Skin epidermis (tissue), 12 donors: ENCODE results near the gene ARHGEF25.

ENCODE experiments used
- H3K27ac ChIP-seq, 21 experiments: fragments of 200-600 bp; sonication (generic) in 11 of 21; one replicate each; pipeline ENCODE4 v1.5.0; 2020; ENCODE audit warnings: mild to moderate bottlenecking in 3 of 21, inconsistent platforms in 2 of 21, moderate library complexity in 2 of 21
- H3K4me3 ChIP-seq, 7 experiments: fragments of 200-600 bp; sonication (generic) in 2 of 7; one replicate each; pipeline ENCODE4 v1.5.0; 2020; ENCODE audit warnings: inconsistent platforms in 2 of 7, mild to moderate bottlenecking in 2 of 7, moderate library complexity in 1 of 7

ARHGEF25 gene

GRCh38 chr12:57618966-57619433 is 7.8 kb downstream of the ARHGEF25 start:
- no peak overlapping the region for H3K27ac ChIP-seq
- H3K4me3 ChIP-seq = no peak overlapping the region

DNA sequence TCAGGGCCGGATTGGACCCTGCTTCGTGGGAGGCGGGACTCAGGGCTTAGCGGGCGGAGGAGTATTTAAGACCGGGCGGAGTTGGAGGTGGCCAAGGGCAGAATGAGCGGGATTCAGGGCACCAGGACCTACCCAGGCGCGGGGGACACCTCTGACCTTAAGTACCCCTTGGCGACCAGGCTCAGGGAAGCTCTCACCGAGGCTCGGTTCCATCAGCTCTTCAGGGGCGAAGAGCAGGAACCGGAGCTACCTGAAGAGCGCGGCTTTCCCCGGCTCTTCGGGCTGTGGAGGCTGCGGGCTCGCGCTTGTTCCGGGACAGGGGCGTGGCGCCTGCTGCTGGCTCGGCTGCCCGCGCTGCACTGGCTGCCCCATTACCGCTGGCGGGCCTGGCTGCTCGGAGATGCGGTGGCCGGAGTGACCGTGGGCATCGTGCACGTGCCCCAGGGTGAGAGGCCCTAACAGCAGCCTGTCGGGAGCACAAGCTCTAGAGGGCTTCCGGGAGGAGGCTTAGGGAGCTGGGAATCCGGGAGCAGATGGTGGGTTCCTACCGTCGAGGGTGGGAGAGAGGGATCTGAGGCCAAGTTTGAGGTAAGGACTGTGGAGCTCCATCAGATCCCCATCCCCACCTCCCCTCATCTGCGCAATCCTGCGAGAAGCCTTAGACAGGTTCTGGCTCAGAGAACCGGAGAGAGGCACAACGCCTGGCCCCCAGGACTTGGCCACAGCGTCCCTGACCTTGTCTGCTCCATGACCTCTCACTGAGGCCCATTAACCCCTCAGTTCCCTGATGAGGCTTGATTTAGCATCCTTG is 8.4 kb downstream of the ARHGEF25 start:
- H3K4me3 ChIP-seq = no peak overlapping the region
- H3K27ac ChIP-seq = no peak overlapping the region

DNA sequence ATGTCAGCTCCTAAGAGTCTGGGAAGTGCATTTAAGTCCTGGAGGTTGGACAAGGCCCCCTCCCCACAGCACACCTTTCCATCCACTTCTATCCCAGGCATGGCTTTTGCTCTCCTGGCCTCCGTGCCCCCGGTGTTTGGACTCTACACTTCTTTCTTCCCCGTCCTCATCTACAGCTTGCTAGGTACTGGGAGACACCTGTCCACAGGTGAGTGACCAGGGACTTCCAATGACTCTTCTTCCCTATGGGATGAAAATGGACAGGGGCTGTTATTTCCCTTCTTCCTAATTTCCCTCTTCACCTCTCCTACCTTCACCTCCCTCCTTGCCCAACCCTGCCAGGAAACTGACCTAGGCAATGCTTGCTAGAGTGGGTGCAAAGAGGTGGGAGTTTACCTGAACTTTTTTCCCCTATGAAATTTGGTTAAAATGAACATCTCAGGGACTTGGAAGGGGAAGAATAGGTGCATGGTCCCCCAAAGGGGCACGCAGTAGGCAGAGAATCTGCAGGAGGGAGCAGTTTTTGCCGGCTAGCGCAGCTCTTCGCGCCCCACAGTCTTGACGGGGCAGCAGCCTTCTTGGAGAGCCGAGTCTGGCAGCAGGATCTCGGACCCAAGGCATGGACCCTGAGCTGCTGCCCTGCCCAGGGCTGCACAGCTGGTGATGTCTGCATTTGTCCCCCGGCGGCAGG is 9.2 kb downstream of the ARHGEF25 start:
- Histone ChIP-seq H3K27ac (no peak overlapping the region), H3K4me3 (peak overlapping the region in 3 of 7 experiments; percentile 6 to 18 (median 16))

GRCh38 chr12:57620936-57621496 is 9.8 kb downstream of the ARHGEF25 start:
- Histone ChIP-seq H3K27ac (no peak overlapping the region), H3K4me3 (peak overlapping the region in 6 of 7 experiments; percentile 2 to 18 (median 10))

DNA sequence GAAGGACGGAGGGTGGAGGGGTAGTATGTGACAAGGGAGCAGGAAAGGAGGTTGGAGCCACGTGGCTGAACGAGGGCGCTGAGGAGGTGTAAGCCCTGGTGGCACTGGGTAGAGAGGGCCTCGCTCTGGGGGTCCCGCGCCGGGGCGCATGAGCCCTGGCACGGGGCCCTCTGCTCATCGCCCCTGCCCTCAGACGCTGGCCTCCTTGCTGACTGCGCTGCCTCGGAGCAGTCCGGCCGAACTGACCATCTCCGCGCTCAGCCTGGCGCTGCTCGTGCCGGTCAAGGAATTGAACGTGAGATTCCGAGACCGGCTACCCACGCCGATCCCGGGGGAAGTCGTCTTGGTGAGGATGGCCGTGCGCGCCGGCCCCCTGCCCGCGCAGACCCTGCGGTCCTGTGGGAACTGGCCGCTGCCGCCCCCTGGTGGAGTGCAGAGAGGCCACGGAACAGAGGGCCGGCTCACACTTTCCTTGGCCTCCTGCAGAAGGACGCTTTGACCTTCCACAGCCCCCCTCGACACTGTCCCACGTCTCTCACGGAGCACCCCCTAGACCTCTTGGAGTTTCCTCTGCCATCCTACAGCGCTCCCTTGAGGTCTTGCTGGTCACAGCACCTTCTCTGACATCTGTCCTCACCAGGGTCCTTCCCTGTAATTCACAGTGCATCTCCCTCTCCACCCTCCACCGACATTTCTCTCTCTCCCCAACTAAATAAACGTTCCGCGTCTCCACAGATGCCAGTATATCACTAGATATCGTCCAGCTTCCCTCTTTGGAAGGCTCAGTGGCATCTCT is 10.5 kb downstream of the ARHGEF25 start:
- H3K4me3 ChIP-seq = peak overlapping the region; percentile 2 to 23 (median 13)
- H3K27ac ChIP-seq = no peak overlapping the region

DNA sequence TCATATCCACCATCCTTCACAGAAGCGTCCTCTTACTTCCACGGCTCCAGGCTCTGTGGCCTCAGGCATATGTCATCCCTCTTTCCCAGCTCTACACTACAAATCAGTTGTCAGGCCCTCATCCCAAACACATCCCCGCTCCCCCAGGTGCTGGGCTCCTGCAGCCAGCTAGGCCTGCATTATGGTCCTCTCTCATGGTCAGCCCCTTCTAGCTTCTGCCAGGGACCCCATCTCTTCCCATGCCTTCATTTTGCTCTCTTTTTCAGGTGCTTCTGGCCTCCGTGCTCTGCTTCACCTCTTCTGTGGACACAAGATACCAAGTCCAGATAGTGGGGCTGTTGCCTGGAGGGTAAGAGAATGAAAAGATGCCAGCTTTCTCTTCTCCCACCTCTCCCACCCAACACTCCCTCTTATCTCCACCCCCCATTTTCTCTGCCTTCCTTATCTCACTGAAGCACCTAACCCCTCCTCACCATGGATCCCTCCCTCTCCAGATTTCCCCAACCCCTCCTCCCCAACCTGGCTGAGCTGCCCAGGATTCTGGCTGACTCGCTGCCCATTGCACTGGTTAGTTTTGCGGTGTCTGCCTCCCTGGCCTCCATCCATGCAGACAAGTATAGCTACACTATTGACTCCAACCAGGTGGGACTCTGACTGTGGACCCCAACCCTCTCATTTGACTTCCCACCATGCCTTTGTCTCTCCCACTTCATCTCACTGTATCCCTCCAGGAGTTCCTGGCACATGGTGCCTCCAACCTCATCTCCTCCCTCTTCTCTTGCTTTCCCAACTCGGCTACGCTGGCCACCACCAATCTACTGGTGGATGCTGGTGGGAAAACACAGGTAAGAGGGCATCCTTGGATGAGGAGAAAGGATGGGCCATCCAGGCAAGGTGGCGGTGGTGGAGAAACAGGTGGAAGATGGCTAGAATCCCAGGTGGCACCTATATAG is 11.3 kb downstream of the ARHGEF25 start:
- H3K4me3 ChIP-seq = no peak overlapping the region
- no peak overlapping the region for H3K27ac ChIP-seq

DNA sequence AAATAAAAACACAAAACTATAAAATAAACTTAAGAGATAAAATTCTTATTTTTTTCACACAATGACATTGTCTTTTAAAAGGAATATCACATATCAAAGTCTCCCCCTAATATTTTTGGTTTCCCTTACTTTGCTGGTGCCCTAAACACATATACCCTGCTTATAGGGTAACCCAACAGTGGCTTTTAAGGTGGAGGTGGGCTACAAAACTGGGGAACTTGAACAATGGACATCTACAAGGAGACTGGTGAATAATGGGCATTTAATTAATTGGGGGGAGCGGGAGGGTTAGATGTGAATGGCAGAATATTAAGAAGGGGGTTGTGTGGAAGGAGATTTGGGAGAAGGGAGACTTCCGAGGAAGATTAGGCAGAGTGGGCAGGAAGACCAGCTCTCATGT is 12.2 kb downstream of the ARHGEF25 start:
- H3K4me3 ChIP-seq = no peak overlapping the region
- H3K27ac ChIP-seq = no peak overlapping the region

DNA sequence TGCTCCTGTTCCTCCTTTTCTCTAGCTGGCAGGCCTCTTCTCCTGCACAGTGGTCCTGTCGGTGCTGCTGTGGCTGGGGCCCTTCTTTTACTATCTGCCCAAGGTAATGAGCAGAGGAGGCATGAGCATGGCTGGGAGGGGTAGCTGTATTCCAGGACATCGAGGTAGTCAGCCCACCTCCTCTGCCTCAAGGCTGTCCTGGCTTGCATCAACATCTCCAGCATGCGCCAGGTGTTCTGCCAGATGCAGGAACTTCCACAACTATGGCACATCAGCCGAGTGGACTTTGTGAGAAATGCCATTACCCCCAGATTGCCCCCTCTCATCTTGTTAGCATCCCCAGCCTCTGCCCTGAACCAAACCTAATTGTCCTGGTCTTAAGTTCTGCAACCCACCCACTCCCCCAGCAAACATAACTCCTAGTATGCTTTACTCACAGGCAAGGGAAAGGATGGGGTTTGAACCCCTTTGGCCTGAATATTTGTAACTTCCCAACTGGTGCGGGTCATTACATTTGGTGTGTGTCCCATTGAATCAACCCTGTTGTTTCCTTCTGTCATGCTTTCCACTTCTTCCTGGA is 12.7 kb downstream of the ARHGEF25 start:
- Histone ChIP-seq H3K27ac (no peak overlapping the region), H3K4me3 (no peak overlapping the region)

DNA sequence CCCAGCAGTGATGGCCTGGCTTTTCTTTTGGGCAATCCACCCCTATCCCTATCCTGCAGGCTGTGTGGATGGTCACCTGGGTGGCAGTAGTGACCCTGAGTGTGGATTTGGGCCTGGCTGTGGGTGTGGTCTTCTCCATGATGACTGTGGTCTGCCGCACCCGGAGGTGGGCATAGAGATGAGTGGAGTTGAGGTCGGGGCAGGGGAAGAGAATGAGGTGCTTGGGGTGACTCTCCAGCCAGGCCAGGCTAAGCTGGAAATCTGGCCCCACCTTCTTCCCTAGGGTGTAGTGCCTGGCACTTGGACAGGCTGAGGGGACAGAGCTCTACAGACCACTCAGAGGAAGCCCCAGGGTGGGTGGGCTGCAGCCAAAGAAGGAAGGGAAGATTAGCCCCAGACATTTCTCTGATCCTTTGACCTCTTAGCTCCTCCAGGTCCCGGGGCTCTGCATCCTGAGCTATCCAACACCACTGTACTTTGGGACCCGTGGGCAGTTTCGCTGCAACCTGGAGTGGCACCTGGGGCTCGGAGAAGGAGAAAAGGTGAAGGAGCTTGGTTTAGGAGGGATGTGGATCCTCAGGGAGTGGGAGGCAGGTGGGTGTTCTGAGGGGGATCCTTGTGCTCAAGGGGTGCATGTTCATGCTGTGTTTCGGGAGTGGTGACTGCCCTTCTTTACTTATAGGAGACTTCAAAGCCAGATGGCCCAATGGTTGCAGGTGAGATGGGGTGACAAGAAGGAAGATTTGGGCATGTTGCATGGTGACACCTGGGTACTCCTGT is 13.4 kb downstream of the ARHGEF25 start:
- H3K27ac ChIP-seq = no peak overlapping the region
- no peak overlapping the region for H3K4me3 ChIP-seq

- H3K4me3 ChIP-seq = no peak overlapping the region
- no peak overlapping the region for H3K27ac ChIP-seq
These were observed 14.2 kb downstream of the ARHGEF25 start for GRCh38 chr12:57625261-57626032.

DNA sequence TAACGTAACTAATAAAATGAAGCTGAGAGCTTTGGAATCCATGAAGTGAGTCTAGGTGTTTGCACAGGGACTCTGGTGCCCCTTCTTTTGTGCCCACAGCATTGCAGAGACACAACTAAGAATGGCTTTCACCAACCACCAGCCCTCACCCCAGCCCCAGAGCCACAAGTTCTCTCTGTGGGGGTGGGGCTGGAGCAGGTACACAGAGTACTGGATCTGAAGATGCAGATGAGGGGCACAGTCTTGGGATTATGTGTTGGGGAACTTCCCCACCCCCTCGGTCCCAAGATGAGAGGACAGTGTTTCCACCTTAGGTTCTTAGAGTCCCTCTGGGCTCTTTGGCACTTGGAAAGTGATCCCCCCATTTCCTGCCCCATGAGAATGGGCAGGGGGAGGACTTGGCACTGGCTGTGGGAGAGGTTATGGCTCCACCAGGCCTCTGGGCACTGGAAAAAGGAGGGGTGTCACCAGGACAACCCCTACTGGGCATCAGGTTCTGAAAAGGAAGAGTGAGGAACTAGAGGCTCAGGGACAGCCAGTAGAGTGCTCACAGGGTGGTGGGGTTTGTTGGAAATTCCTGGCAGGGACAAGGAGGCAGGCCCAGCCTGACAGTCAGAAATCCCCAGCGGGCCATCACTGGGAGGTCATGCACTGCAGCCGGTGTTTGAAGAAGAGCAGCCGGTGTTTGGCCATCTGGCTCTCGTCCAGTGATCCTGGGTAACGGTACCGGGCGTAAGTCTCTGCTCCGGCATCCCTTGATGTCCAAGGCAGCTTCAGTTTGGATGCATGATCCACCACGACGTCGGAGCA is 15.1 kb downstream of the ARHGEF25 start:
- Histone ChIP-seq H3K4me3 (no peak overlapping the region), H3K27ac (no peak overlapping the region)

- no peak overlapping the region for H3K4me3 ChIP-seq
- H3K27ac ChIP-seq = no peak overlapping the region
These were observed 15.7 kb downstream of the ARHGEF25 start for GRCh38 chr12:57626921-57627445.

DNA sequence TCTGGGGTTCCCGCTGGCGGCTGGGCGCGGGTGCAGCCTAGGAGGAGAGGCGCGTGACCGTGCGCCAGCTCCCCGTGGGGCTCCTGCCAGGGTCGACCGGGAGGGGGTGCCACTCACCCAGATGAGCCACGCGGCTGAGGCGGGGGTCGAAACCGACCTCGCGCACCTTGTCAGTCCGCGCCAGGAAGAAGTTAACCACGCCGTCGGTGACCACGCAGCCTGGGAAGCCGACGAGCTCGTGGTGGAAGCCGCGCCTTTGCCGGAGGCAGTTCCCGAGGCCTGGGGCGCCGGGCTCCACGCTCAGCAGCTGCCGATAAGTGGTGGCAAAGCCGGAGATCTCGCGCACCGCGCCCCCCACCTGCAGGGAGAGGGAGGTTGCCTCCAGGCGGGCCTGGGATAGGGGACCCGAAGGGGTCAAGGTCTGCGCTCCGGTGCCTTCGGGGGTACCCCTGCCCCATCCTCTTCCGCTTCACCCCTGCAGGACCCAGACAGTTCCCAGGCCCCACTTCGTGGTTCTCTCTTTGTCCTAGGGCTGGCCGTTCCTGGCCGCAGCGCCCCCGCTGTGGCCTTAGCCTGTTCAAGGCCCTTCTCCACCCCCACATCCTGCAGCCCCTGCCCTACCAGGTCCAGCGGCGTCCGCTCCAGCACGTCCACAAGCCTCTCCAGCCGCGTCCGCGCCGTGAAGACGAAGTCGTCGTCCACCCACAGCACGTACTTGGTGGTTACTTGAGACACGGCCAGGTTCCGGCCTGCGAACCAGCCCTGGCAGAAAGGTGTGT is 16.5 kb downstream of the ARHGEF25 start:
- Histone ChIP-seq H3K27ac (no peak overlapping the region), H3K4me3 (no peak overlapping the region)

GRCh38 chr12:57628280-57629191 is 17.3 kb downstream of the ARHGEF25 start:
- Histone ChIP-seq H3K4me3 (no peak overlapping the region), H3K27ac (no peak overlapping the region)
